Ovary (tissue), 9 donors: ENCODE measurements around the gene PLSCR1. TPM values are rescaled to one million over a fixed set of nuclear protein-coding genes. Genes with fewer than 3 reads are reported as not detected.
"Not testable (repeated sequence)": the region's sequence is repeated elsewhere in the genome, so short reads cannot be mapped to it uniquely, and the experiment has no call there.

Source experiments
- DNase-seq, 5 donors: peaks; one replicate each; pipeline ENCODE4 v3.0.0-alpha.2; 2019 to 2020
- H3K27ac ChIP-seq, 2 donors: fragments of 200-600 bp; one replicate each; pipeline versions ENCODE4 v1.5.1 to v1.8.0; 2019 to 2022
- H3K27me3 ChIP-seq: fragments of 200-600 bp; one replicate; pipeline ENCODE4 v1.8.0; 2022
- H3K36me3 ChIP-seq: fragments of 200-600 bp; sonication (generic); one replicate; pipeline ENCODE4 v1.5.1; 2019
- H3K4me1 ChIP-seq: one replicate; pipeline ENCODE4 v1.8.1; 2013; ENCODE audit warnings: mild to moderate bottlenecking, moderate library complexity; ENCODE audit not compliant: insufficient read depth
- H3K4me3 ChIP-seq: fragments of 200-600 bp; sonication (generic); one replicate; pipeline ENCODE4 v1.5.1; 2017
- H3K9me3 ChIP-seq, 2 donors: fragments of 200-600 bp in 1 of 2; sonication (generic) in 1 of 2; one replicate each; pipeline versions ENCODE4 v1.5.1 to v1.8.1; 2013 to 2019; ENCODE audit warnings: mild to moderate bottlenecking in 1 of 2, moderate library complexity in 1 of 2
- EP300 ChIP-seq: sonication (generic); formaldehyde crosslinking; IDR thresholded peaks from one replicate; pipeline ENCODE4 v1.6.1; 2017; ENCODE audit warnings: antibody characterized with exemption
- POLR2A ChIP-seq: fragments of 450-650 bp; IDR thresholded peaks from one replicate; pipeline ENCODE4 v1.6.1; 2017; ENCODE audit warnings: antibody characterized with exemption, mild to moderate bottlenecking, moderate library complexity
- WGBS, 3 donors: extraction: QIAGEN DNeasy Blood & Tissue Kit in 1 of 3; methylation state at CpG; one replicate each; pipeline versions ENCODE4 v1.1.5 to v1.1.7; 2013 to 2017; 5-methylcytosine and 5-hydroxymethylcytosine counted together
- intact Hi-C, 4 donors: fragments of 100-400 bp; cut with DNase I; formaldehyde crosslinking; loops; one replicate each; pipeline versions ENCODE4 v1.11.0 to v1.15.1; 2022 to 2023
- polyA plus RNA-seq, 2 donors: library from polyadenylated mRNA; stranded (reverse); fragments of 200-250 nt in 1 of 2; fragments of 350-450 nt in 1 of 2; fragmentation: Illumina TruSeq in 1 of 2; extraction: RNeasy Lipid Tissue Mini Kit (QIAGEN cat#74804) in 1 of 2; gene quantifications; one replicate each; pipeline ENCODE4 v1.2.3, GENCODE V29; 2013 to 2014
- total RNA-seq, 7 donors: library from RNA; depleted of rRNA in 2 of 7; stranded (reverse); fragments of >200 nt in 2 of 7; fragmentation: NEBNext Ultra II Directional in 3 of 7; extraction: Animal tissue kit (Norgen Biotek cat#: 25700) in 3 of 7; gene quantifications; one replicate each; pipeline versions ENCODE4 v1.1.0 to v1.2.4, GENCODE V29; 2016 to 2023
- TF ChIP-seq, protein P1 (sequence below), 3 donors: fragments of 450-650 bp in 2 of 3; fragments of 200-600 bp in 1 of 3; IDR thresholded peaks; one replicate each; pipeline versions ENCODE4 v1.5.1 to v1.8.0; 2016 to 2022; ENCODE audit warnings: antibody characterized with exemption in 3 of 3, mild to moderate bottlenecking in 1 of 3
- donor health status: DM: no; HTN: no; CAD: no; lungs with moderate emphysema.
- donor health status: DM: no; HTN: no; CAD: no.
- donor health status: Bipolar disorder and iron deficiency.
- donor health status: DM: yes; HTN: yes; CAD: no.
- donor health status: DM: no; HTN: no; CAD: no.
- donor health status: DM: yes; HTN: yes; CAD: no.

Gene PLSCR1
- total and polyA plus RNA-seq, 9 donors = 56.6 to 156 (median 109) TPM

DNA sequence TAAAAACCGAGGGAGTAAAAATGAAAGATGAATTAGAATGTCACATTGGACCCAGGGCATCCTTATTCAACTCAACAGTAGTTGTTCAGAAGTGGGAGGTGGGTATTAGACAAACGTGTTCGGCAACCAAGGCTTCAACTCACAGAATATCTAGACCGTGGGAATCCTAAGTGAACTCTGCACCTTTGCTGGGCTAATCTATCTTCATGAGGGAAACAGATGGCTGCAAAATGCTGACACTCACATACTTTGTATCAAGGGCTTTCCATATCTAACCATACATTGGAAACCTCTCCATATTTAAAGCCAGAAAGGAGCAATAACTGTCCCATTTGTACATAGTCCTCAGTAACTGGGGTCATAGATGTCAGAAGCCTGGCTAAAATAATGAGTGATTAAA lies 20.9 kb downstream of the PLSCR1 start:
- Histone ChIP-seq H3K27me3 (no peaks in the 10 kb centered on the region), H3K4me1 (no peaks in the 10 kb centered on the region), H3K27ac (no peak overlapping the region), H3K36me3 (no peaks in the 10 kb centered on the region), H3K4me3 (no peak overlapping the region), H3K9me3 (no peaks in the 10 kb centered on the region)
- intact Hi-C loops = no loop called here
- 71 to 75% (median 72%) methylated on average over 4 of the region's 4 CpGs for WGBS, 3 donors
- TF ChIP-seq, protein P1, sequence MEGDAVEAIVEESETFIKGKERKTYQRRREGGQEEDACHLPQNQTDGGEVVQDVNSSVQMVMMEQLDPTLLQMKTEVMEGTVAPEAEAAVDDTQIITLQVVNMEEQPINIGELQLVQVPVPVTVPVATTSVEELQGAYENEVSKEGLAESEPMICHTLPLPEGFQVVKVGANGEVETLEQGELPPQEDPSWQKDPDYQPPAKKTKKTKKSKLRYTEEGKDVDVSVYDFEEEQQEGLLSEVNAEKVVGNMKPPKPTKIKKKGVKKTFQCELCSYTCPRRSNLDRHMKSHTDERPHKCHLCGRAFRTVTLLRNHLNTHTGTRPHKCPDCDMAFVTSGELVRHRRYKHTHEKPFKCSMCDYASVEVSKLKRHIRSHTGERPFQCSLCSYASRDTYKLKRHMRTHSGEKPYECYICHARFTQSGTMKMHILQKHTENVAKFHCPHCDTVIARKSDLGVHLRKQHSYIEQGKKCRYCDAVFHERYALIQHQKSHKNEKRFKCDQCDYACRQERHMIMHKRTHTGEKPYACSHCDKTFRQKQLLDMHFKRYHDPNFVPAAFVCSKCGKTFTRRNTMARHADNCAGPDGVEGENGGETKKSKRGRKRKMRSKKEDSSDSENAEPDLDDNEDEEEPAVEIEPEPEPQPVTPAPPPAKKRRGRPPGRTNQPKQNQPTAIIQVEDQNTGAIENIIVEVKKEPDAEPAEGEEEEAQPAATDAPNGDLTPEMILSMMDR (IDR thresholded peaks at IDR 0.05) = no peak
- no peak for TF ChIP-seq EP300
- no peak for TF ChIP-seq POLR2A
- no peak for DNase-seq

DNA sequence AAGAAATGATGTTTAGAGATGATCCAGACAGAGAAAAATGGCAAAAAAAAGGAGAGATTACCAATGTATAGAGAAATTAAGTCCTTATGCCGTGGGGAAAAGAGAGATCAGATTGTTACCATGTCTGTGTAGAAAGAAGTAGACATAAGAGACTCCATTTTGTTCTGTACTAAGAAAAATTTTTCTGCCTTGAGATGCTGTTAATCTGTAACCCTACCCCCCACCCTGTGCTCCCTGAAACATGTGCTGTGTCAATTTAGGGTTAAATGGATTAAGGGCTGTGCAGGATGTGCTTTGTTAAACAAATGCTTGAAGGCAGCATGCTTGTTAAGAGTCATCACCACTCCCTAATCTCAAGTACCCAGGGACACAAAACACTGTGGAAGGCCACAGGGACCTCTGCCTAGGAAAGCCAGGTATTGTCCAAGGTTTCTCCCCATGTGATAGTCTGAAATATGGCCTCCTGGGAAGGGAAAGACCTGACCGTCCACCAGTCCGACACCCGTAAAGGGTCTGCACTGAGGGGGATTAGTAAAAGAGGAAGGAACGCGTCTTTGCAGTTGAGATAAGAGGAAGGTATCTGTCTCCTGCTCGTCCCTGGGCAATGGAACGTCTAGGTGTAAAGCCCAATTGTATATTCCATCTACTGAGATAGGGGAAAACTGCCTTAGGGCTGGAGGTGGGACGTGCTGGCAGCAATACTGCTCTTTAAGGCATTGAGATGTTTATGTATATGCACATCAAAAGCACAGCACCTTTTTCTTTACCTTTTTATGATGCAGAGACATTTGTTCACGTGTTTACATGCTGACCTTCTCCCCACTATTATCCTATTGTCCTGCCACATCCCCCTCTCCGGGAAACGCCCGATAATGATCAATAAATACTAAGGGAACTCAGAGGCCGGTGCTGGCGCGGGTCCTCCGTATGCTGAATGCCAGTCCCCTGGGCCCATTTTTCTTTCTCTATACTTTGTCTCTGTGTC lies 21.9 kb downstream of the PLSCR1 start:
- 89 to 93% (median 90%) methylated on average over 17 of the region's 17 CpGs for WGBS, 3 donors
- intact Hi-C loops, H3K4me3 ChIP-seq, DNase-seq, H3K9me3 ChIP-seq, H3K36me3 ChIP-seq, H3K4me1 ChIP-seq, H3K27me3 ChIP-seq, H3K27ac ChIP-seq: not testable (repeated sequence)

DNA sequence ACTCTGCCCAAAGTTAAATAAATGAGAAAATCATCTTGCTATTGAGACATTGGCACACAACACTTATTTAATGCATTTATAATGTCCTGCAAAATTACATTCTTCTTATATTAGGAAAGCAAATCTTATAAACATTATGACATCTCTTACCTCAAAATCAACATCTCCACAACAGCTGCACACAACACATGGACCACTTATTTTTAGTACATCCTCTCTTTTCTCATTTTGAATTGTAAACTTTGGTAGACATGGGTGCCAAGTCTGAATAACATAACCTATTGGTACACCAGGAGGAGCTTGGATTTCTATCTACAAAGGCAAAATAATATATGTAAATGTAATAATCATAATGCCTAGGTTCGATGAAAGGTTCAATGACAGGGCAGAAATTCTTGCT lies 23.0 kb downstream of the PLSCR1 start:
- TF ChIP-seq EP300 = no peak
- TF ChIP-seq, protein P1 (IDR thresholded peaks at IDR 0.05) = no peak
- TF ChIP-seq POLR2A = no peak
- H3K27me3 ChIP-seq = no peaks in the 10 kb centered on the region
- H3K4me1 ChIP-seq = no peaks in the 10 kb centered on the region
- no peaks in the 10 kb centered on the region for H3K36me3 ChIP-seq
- no peak overlapping the region for H3K4me3 ChIP-seq
- intact Hi-C loops = no loop called here
- no peak for DNase-seq
- H3K27ac ChIP-seq = no peak overlapping the region
- 69 to 79% (median 73%) methylated on average over 1 of the region's 1 CpG for WGBS, 3 donors
- H3K9me3 ChIP-seq = no peaks in the 10 kb centered on the region

DNA sequence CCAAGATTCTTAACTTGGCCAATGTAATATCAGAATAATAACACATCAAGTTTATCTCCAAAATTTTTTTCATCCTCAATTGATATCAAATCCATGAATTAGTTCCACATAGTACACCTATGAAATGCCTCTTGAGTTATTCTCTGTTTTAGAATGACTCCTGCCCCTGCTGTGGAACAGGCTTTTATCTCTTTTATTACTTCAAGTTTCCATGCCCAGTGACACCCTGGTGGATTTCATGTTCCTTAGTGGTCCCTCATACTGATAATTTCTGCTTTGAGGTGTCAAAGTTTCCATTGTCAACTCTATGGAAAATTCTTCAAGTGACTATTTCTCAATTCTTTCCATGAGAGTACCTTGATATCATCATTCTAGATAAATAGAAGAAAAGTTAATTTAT lies 24.6 kb downstream of the PLSCR1 start:
- Histone ChIP-seq H3K4me1 (no peaks in the 10 kb centered on the region), H3K27ac (no peak overlapping the region), H3K27me3 (no peaks in the 10 kb centered on the region), H3K36me3 (no peaks in the 10 kb centered on the region), H3K9me3 (no peaks in the 10 kb centered on the region), H3K4me3 (no peak overlapping the region)
- no peak for DNase-seq
- TF ChIP-seq, protein P1 (IDR thresholded peaks at IDR 0.05) = no peak
- no peak for TF ChIP-seq EP300
- no peak for TF ChIP-seq POLR2A
- intact Hi-C loops = no loop called here
